ENCODE data around the gene RPGRIP1L. TPM values are rescaled to one million over a fixed set of nuclear protein-coding genes. Genes with fewer than 3 reads are reported as not detected.

Gene RPGRIP1L
- total RNA-seq, 1 experiment from 2014 or later, result 10.3 TPM

GRCh38 chr16:53678155-53678554 lies 25.5 kb downstream of the RPGRIP1L start:
- intact Hi-C loops (cut with micrococcal nuclease), result no loop called here
- H3K79me2 ChIP-seq (ENCODE audit: insufficient read depth, low read length), result no peaks in the 10 kb centered on the region
- no peaks in the 10 kb centered on the region for H3K36me3 ChIP-seq (ENCODE audit: control insufficient read depth in 1 of 2, insufficient read depth in 2 of 2, low read length in 2 of 2)
- TF ChIP-seq CEBPB (IDR thresholded peaks at IDR 0.05; ENCODE audit: low read depth) (no peak), REST (IDR thresholded peaks at IDR 0.05; ENCODE audit: low read depth) (no peak), POLR2A (IDR thresholded peaks at IDR 0.05; ENCODE audit: borderline replicate concordance, extremely low read depth, insufficient read depth, insufficient read length) (no peak), ATF3 (IDR thresholded peaks at IDR 0.05) (no peak), POLR2AphosphoS5 (IDR thresholded peaks at IDR 0.05; ENCODE audit: low read depth, low read length) (no peak), EZH2phosphoT487 (IDR thresholded peaks at IDR 0.05; ENCODE audit: borderline replicate concordance) (no peak), ELF1 (IDR thresholded peaks at IDR 0.05; ENCODE audit: borderline replicate concordance, low read depth) (no peak), SRF (IDR thresholded peaks at IDR 0.05; ENCODE audit: low read depth) (no peak), YY1 (IDR thresholded peaks at IDR 0.05; ENCODE audit: extremely low read depth, insufficient replicate concordance, low read depth, low read length) (no peak), JUND (IDR thresholded peaks at IDR 0.05) (no peak), SP1 (IDR thresholded peaks at IDR 0.05; ENCODE audit: low read depth) (no peak), RAD21 (IDR thresholded peaks at IDR 0.05; ENCODE audit: low read depth) (no peak), EGR1 (IDR thresholded peaks at IDR 0.05; ENCODE audit: low read depth) (no peak), CTCF (IDR thresholded peaks at IDR 0.05 in 2 of 3, conservative IDR thresholded peaks at IDR 0.05 in 1 of 3; ENCODE audit: borderline replicate concordance in 1 of 3, insufficient read depth in 1 of 3, low read depth in 2 of 3, low read length in 2 of 3) (no peak), ZBTB33 (IDR thresholded peaks at IDR 0.05; ENCODE audit: extremely low read depth, insufficient replicate concordance, low read length) (no peak)
- POLR2A ChIA-PET, result no interaction called here
- RAD21 ChIA-PET (ENCODE audit: low non-redundant PET in 1 of 2, low total read pairs in 2 of 2, uncharacterized antibody in 2 of 2, unreplicated experiment in 2 of 2), result interaction anchor here in 1 of 2 experiments (0.6 kb wide), 1 partner anchor 837 kb away, joined by 3 read pairs; no protein-coding TSS in a partner anchor
- no peak overlapping the region for H3K27ac ChIP-seq (ENCODE audit: low read depth, low read length)
- no peaks in the 10 kb centered on the region for H3K4me1 ChIP-seq (ENCODE audit: control insufficient read depth in 1 of 2, insufficient read depth in 2 of 2, low read length in 2 of 2)
- no peaks in the 10 kb centered on the region for H4K20me1 ChIP-seq (ENCODE audit: insufficient read depth)
- CTCF ChIA-PET, result no interaction called here
- no peaks in the 10 kb centered on the region for H3K27me3 ChIP-seq (ENCODE audit: insufficient read depth, low read length)
- H3K9ac ChIP-seq (ENCODE audit: low read length), result no peak overlapping the region
- no peak overlapping the region for H3K4me2 ChIP-seq (ENCODE audit: low read length)
- H2AFZ ChIP-seq (ENCODE audit: low read depth, low read length, poor library complexity, severe bottlenecking), result no peak overlapping the region
- DNase-seq (ENCODE audit: low read depth, low spot score), result no peak
- H3K9me3 ChIP-seq (ENCODE audit: control insufficient read depth in 1 of 2, insufficient read depth in 1 of 2, low read depth in 1 of 2, low read length in 2 of 2), result no peaks in the 10 kb centered on the region
- no TSS peak for BruUV-seq (replicated peaks)
- H3K4me3 ChIP-seq (replicated peaks in 1 of 2; ENCODE audit: low read depth in 1 of 2, low read length in 2 of 2), result no peak overlapping the region
- ATAC-seq, result no peak
- H3K9me2 ChIP-seq (ENCODE audit: insufficient read depth), result no peaks in the 10 kb centered on the region

Measured in HCT116 (cell line).